HG03378 (cell line): ENCODE measurements around the gene PTDSS2.
"Not testable (repeated sequence)": the region's sequence is repeated elsewhere in the genome, so short reads cannot be mapped to it uniquely, and the experiment has no call there.

ENCODE experiments used
- ATAC-seq: cut with Tn5 transposase; IDR thresholded peaks from one replicate; pipeline ENCODE4 v1.9.1; 2021; ENCODE audit warnings: mild to moderate bottlenecking, moderate library complexity; ENCODE audit not compliant: unreplicated experiment

The PTDSS2 gene

DNA sequence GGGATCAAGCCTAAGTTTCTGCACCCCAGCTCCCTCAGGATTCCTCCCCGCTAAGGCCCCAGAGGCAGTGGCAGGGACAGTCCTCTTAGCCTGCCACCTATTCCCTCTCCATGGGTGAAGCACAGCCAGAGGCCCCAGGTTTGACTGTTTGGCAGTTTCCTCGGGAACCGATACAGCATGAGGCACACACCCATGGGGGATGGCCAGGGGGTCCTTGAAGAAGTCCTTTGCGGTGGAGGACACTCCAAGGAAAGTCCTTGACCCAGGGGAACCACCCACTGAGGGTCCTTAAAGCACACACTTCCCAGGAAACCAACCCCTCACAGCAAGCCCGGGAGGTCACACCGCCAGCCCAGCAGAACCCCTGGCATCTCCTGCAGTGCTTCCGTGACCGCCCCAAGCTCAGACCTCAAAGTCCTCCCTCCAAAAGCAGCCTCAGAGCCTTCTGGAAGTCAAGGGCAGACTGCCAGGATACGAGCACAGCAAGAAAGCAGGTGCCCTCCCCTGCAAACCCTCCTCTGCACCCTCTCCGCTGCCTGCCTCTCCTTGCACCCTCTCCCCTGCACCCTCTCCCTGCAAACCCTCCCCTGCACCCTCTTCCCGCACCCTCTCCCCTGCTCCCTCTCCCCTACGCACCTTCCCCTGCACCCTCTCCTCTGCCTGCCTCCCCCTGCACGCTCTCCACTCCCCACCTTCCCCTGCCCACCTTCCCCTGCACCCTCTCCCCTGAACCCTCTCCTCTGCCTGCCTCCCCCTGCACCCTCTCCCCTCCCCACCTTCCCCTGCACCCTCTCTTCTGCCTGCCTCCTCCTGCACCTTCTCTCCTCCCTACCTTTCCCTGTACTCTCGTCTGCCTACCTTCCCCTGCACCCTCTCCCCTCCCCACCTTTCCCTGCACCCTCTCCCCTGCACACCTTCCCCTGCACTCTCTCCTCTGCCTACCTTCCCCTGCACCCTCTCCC lies 36.7 kb upstream of the PTDSS2 start:
- no peak for ATAC-seq

GRCh38 chr11:414318-414857 lies 35.7 kb upstream of the PTDSS2 start:
- ATAC-seq, result no peak

- ATAC-seq, result no peak
Observed at GRCh38 chr11:415640-416041, 34.4 kb upstream of the PTDSS2 start.

GRCh38 chr11:416051-416756 lies 33.9 kb upstream of the PTDSS2 start:
- ATAC-seq, result no peak

GRCh38 chr11:416757-417621 lies 33.1 kb upstream of the PTDSS2 start:
- no peak for ATAC-seq

DNA sequence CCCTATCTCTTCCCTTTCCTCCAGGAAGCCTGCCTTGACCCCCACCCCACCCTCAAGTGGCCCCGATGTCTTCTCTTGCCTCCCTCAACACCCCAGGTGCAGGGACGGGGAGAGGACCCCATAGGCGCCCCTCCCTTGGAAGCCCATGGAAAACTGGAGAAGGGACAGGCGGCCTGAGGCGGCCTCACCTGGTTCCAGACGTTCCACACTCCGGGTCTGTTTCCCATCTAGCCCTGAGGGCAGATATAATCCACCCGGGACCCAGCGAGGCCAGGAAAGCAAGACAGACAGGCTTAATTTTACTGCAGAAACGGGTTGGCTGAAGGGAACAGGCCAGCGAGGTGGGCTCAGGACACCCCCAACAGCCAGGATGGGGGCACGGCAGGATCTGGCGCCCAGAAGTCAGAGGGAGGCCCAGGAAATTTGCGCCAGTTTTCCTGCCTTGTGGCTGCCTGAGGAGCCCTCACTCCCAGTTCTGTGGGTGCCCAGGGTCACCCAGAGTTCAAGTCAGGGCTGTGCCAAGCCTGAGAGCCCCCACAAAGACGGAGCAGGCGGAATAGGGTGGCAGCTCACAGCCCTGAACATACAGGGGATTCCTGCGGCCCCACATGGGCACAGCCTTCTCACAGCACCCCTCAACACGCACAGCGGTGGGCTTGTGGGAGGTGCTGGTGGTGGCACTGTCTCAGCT lies 32.3 kb upstream of the PTDSS2 start:
- no peak for ATAC-seq

DNA sequence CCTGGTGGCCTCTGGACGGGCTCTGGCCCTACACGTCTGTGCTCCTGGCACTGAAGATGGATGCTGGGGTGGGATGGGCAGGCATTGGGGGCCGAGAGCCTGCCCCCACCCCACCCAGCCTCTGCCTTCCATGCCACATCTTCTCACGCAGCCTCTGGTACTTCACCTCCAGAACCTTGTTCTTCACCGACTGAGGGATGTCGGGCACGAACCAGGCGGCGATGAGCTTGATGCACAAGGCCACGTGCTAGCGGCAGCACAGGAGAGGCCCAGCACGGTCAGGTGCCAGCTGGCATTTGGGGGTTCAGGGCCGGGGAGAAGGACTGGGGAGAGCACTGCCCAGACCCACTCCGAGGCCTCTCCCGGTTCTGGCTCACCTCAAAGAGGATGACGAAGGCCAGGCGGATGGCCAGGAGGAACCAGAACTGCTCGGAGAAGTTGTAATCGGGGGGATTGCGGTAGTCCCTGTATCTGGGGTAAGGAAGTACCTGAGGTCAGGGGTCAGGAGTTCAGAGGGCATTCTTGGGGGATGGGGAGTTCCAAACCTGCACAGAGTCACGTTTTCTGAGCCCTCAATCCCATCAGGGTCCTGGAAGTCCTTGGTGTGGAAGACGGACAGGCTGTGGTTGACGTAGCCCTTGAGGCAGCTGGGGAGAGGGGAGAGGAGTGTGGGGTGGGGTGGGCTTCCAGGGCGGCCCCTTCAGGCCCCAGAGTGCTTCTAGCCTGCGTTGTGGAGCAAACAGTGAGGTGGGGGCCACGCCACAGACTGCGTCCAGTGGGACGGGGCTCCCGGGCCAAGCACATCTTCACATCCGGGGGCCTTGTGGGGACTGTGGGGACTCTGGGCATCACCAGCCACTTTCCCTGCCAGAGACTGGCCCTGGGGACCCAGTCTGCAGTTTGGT lies 31.5 kb upstream of the PTDSS2 start:
- no peak for ATAC-seq

- ATAC-seq, result no peak
Observed at GRCh38 chr11:419248-420005, 30.7 kb upstream of the PTDSS2 start.

- no peak for ATAC-seq
Observed at GRCh38 chr11:420054-420910, 29.8 kb upstream of the PTDSS2 start.

GRCh38 chr11:420911-421321 lies 29.2 kb upstream of the PTDSS2 start:
- no peak for ATAC-seq

DNA sequence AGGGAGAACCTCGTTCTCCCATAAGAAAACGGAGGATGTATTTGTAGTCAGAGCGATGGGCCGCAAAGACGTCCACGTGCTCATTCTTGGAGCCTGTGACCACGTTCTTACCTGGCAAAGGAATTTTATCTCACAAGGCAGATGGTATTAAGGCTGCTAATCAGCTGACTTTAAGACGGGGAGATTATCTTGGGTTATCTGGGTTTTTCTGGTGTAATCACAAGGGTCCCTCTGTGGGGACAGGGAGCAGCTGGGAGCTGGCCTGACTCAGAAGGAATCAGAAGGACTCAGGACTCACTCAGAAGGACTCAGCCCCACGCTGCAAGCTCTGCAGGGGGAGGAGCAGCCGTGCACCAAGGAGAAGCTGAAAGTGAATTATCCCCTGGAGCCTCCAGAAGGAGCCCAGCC lies 27.8 kb upstream of the PTDSS2 start:
- no peak for ATAC-seq

DNA sequence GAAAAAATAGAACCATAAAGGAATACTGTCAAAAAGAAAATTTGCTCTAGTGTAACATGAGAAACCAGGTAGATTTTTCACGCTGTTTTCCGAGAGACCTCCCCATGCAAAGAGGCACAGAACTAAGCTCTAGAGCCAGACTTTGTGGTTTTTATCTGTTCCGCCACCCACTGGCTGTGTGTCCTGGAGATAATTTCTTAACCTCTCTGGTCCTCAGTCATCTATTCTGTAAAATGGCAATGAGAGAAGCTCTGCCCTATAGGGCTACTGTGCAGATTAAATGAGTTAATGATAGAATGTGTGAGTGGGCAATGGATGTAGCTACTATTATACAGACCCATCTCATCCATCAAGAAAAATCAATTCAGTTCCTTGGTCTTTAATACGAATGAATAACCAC lies 25.8 kb upstream of the PTDSS2 start:
- ATAC-seq, result no peak

- ATAC-seq, result not testable (repeated sequence)
Observed at GRCh38 chr11:424766-425165, 25.3 kb upstream of the PTDSS2 start.

- no peak for ATAC-seq
Observed at GRCh38 chr11:425301-425700, 24.8 kb upstream of the PTDSS2 start.

DNA sequence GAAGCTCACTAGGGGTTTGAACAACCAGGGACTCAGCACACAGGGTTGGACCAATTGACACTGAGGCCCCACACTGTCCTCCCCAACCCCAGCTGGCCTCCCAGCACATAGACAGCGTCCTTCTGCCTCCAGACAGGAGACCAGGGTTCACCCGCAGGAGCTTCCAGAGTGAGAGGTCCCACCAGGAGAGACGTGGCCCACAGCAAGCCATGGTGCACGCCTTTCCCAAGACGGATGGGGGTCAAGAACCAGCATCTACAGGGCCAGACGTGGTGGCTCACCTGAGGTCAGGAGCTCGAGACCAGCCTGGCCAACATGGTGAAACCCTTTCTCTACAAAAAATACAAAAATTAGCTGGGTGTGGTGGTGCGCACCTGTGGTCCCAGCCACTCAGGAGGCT lies 23.2 kb upstream of the PTDSS2 start:
- no peak for ATAC-seq

DNA sequence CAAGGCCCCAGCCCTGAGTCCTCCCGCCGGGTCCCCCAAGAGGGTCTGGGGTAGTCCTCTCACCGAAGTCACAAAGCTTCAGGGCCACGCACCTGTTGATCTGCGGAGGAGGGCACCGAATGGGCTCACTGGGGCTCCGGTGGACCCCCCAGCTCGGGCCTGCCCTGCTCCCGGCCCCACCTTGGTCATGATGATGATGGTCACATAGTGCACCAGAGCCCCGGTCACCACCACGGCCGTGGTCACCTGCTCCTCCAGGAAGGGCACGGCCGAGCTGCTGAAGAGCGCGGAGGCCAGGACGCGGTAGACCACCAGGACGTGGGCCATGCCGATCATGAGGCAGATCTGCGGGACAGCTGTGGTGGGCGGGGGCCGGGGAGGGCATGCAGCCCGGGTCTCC lies 21.8 kb upstream of the PTDSS2 start:
- ATAC-seq, result no peak

GRCh38 chr11:429391-429790 lies 20.7 kb upstream of the PTDSS2 start:
- no peak for ATAC-seq
